Left renal pelvis (tissue), 4 donors: ENCODE data around the gene SFMBT2. TPM values are rescaled to one million over a fixed set of nuclear protein-coding genes. Genes with fewer than 3 reads are reported as not detected.
"Not testable (repeated sequence)": the region's sequence is repeated elsewhere in the genome, so short reads cannot be mapped to it uniquely, and the experiment has no call there.

Experiments
- DNase-seq, 4 donors: peaks; one replicate each; pipeline ENCODE4 v3.0.0-alpha.2; 2013; ENCODE audit warnings: low read depth in 4 of 4, low spot score in 3 of 4
- polyA plus RNA-seq, 4 donors: library from polyadenylated mRNA; unstranded; fragments of 120-200 nt; gene quantifications; one replicate each; pipeline ENCODE4 v1.2.1, GENCODE V29; 2013; ENCODE audit not compliant: insufficient read length in 4 of 4

Gene SFMBT2
- polyA plus RNA-seq, 4 donors = 6.3 to 10.3 (median 7.3) TPM

GRCh38 chr10:7194571-7194970 lies 216.3 kb downstream of the SFMBT2 start:
- DNase-seq = no peak

GRCh38 chr10:7193369-7193768 lies 217.5 kb downstream of the SFMBT2 start:
- DNase-seq = no peak

GRCh38 chr10:7192831-7193361 lies 217.9 kb downstream of the SFMBT2 start:
- DNase-seq = no peak

GRCh38 chr10:7192061-7192460 lies 218.8 kb downstream of the SFMBT2 start:
- no peak for DNase-seq

- not testable (repeated sequence) for DNase-seq
Observed at GRCh38 chr10:7190772-7191171, 220.1 kb downstream of the SFMBT2 start.

GRCh38 chr10:7189909-7190308 lies 220.9 kb downstream of the SFMBT2 start:
- no peak for DNase-seq

- no peak for DNase-seq
Observed at GRCh38 chr10:7188456-7189050, 222.3 kb downstream of the SFMBT2 start.

- DNase-seq = no peak
Observed at GRCh38 chr10:7186387-7187018, 224.3 kb downstream of the SFMBT2 start.

- no peak for DNase-seq
Observed at GRCh38 chr10:7185367-7185690, 225.5 kb downstream of the SFMBT2 start.

GRCh38 chr10:7184660-7185366 lies 226.0 kb downstream of the SFMBT2 start:
- DNase-seq = no peak

- DNase-seq = not testable (repeated sequence)
Observed at GRCh38 chr10:7184116-7184515, 226.7 kb downstream of the SFMBT2 start.

GRCh38 chr10:7182327-7182726 lies 228.5 kb downstream of the SFMBT2 start:
- DNase-seq = not testable (repeated sequence)

- DNase-seq = no peak
Observed at GRCh38 chr10:7181420-7181819, 229.4 kb downstream of the SFMBT2 start.

- DNase-seq = no peak
Observed at GRCh38 chr10:7179536-7179935, 231.3 kb downstream of the SFMBT2 start.

- DNase-seq = no peak
Observed at GRCh38 chr10:7173948-7174347, 236.9 kb downstream of the SFMBT2 start.

GRCh38 chr10:7171825-7172224 lies 239.0 kb downstream of the SFMBT2 start:
- no peak for DNase-seq

GRCh38 chr10:7170626-7171322 lies 240.1 kb downstream of the SFMBT2 start:
- no peak for DNase-seq

- DNase-seq = no peak
Observed at GRCh38 chr10:7168414-7168813, 242.4 kb downstream of the SFMBT2 start.

- no peak for DNase-seq
Observed at GRCh38 chr10:7165500-7166177, 245.2 kb downstream of the SFMBT2 start.

GRCh38 chr10:7164955-7165354 lies 245.9 kb downstream of the SFMBT2 start:
- DNase-seq = no peak

- no peak for DNase-seq
Observed at GRCh38 chr10:7162331-7162730, 248.5 kb downstream of the SFMBT2 start.
